HG02759 (cell line): Measurements from ENCODE around the gene PNPLA3.

ENCODE experiments used
- ATAC-seq: cut with Tn5 transposase; IDR thresholded peaks from one replicate; pipeline ENCODE4 v1.9.1; 2021; ENCODE audit warnings: mild to moderate bottlenecking, moderate library complexity; ENCODE audit not compliant: unreplicated experiment

The PNPLA3 gene

GRCh38 chr22:43921370-43921769, 2.2 kb upstream of the PNPLA3 start:
- no peak for ATAC-seq

DNA sequence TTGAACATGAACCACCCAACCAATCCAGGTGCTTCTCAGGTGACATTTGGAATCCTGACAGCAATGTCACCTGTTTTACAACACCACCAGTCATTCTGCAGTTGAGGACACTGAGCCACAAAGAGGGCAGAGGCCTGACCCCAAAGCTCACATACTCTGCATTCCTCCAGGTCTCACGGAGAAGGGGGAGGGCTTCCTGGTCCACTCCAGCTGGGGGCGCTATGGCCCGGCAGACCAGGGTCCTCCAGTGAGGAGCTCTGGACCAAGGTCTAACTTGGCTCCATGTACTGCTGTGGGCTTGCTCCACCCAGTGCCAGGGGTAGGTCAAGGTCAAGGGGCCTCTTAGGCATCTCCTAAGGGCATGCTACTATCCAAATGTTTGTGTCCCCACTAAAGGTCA, 1.5 kb upstream of the PNPLA3 start:
- no peak for ATAC-seq

DNA sequence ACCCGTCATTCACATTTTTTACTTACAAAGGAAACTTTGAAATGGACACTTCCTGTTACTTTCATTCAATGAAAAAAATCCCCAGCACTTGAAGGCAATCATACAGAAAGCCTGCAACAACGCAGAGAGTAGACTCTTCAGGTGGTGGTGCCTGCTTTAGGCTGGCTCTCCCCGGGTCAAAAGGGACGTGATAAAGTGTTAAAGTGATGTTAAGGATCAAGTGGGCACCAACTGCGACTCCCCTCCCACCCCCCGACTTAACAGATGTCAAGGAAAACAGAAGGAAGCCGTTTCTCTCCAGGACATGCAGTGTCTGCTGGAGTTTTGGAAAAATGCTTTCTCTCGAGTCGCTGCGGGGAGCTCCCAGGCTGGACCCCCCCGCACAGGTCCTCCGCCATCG, 414 bp upstream of the PNPLA3 start:
- ATAC-seq = no peak

- no peak for ATAC-seq
These were observed 1.3 kb downstream of the PNPLA3 start for GRCh38 chr22:43924877-43925276.

DNA sequence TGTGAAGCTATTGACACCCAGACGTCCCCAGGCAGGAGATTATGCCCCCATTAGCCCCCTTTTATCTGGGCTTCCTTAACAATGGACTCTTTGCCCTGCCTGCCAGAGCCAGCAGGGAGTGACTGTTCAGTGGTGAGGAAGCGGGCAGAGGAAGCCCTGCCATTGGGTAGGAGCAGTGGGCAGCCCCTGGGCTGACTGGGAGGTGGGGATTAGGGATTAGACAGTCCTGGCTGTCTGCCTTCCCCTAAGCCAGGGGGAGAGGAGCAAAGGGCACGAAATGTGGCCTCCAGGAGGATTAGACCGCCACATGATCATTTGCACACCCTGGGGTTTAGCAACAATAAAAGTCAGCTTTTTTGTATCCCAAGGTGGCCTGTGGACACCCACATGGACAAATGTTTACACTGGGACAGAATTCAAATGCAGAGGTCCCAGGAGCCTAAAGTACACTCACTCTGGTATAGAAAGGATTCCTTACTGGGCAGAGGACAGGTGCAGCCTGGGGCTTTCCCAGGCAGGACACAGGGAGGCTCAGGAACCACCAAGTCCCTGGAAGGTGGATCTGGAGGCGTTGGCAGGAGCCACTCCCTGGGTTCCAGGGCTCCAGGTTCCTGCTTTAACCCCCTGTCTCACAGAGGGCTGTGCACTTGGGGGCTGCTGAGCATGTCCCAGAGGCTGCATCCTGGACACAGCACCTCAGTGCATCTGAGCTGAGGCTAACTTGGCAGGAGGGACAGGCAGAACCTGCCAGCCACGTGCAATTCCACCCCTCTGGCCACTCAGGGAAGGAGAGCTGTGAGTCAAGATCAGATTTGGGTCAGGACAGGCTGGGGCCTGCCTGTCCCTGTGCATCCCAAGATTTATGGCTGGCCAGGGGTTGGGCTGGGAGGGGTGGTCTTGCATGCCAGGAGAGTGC, 2.1 kb downstream of the PNPLA3 start:
- no peak for ATAC-seq

- no peak for ATAC-seq
These were observed 2.7 kb downstream of the PNPLA3 start for GRCh38 chr22:43926349-43926710.

- no peak for ATAC-seq
These were observed 4.9 kb downstream of the PNPLA3 start for GRCh38 chr22:43928468-43928867.

DNA sequence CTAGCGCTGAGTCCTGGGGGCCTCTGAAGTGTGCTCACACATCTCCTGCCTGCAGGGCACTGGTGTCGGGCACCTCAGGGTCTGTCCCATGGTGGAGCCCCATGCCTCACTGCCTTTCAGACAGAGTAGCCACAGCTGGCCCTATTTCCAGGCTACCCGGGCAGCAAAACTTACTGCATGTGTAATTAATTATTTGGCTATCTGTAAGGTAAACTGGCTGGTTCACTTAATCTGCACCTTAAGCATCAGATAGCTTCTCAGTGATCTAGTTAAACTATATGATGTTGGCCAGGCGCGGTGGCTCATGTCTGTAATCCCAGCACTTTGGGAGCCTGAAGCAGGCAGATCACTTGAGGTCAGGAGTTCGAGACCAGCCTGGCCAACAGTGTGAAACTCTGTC, 5.3 kb downstream of the PNPLA3 start:
- no peak for ATAC-seq

DNA sequence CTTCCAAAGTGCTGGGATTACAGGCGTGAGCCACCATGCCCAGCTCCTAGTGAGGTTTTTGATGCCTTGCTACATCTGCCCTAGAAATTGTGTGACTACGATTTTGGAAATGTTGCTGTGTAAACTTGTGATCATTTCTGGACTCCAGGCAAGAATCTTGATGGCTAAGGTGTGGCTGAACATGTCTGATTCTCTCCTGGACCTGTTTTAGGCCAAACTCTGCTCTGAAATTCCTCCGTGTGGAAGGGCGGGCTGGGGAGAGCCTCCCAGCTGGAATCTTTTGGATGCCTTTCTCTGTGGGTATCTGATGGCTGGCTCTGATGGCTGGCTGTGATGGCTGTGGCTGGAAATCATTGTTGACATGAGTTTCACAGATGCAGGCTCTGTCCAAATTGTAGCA, 8.2 kb downstream of the PNPLA3 start:
- no peak for ATAC-seq

DNA sequence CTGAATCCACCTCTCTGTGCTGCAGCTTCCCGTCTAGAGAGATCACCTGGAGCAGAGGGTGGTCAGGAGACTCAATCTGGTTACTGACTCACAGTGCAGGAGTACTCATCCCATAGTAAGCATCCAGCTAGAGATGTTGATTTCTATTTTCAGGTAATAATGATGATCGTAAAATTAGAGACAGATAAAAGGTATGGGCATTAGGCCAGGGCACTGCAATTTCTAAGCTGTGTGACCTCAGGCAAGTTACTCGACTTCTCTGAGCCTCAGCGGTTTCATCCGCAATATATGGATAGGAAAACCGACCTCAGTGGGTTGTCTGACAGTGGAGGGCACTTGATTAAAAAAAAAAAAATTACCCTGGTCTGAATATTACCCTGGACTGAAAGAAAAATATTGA, 17.8 kb downstream of the PNPLA3 start:
- no peak for ATAC-seq

- no peak for ATAC-seq
These were observed 21.2 kb downstream of the PNPLA3 start for GRCh38 chr22:43944670-43945430.

- no peak for ATAC-seq
These were observed 22.2 kb downstream of the PNPLA3 start for GRCh38 chr22:43945632-43946383.

DNA sequence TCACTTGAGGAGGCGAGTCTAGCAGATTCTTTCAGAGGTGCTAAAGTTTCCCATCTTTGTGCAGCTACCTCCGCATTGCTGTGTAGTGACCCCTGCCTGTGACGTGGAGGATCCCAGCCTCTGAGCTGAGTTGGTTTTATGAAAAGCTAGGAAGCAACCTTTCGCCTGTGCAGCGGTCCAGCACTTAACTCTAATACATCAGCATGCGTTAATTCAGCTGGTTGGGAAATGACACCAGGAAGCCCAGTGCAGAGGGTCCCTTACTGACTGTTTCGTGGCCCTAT, 22.7 kb downstream of the PNPLA3 start:
- ATAC-seq = no peak

GRCh38 chr22:43948836-43949406, 25.3 kb downstream of the PNPLA3 start:
- no peak for ATAC-seq

GRCh38 chr22:43951391-43951790, 27.8 kb downstream of the PNPLA3 start:
- ATAC-seq = no peak

GRCh38 chr22:43951966-43952365, 28.4 kb downstream of the PNPLA3 start:
- no peak for ATAC-seq

DNA sequence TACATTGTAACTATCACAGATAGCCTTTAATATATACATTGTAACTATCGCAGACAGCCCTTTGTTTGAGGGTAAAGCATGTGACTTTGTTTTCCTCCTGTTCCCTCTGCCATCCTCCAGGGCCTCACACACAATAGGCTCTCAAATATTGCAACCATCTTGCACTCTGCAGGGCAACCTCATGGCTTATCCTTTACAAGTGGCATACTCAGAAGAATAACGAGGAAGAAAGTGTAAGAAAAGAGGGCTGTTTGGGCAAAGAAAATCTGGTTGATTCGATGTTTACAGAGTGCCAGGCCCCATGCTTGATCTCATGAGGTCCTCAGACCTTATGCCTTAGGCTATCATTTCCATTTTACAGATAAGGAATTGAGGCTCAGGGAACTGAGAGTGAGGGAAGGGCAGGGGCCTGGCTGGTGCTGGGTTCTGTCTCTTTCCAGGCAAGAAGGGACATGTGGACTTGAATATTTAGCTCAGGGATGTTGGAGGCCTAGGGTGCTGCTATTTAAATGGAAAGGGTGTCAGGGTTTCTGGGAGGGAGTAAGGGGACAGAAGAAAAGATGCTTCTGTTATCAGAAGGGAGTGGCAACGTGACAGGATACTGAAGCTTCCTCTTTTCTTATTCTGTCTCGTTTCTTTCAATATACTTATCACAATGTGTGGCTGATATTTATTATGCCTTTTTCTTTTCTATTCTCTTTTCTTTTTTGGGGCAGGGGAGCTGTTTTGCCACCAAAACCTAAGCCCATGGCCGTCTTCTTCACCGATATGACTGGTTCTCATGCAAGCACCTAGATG, 30.6 kb downstream of the PNPLA3 start:
- ATAC-seq = no peak

DNA sequence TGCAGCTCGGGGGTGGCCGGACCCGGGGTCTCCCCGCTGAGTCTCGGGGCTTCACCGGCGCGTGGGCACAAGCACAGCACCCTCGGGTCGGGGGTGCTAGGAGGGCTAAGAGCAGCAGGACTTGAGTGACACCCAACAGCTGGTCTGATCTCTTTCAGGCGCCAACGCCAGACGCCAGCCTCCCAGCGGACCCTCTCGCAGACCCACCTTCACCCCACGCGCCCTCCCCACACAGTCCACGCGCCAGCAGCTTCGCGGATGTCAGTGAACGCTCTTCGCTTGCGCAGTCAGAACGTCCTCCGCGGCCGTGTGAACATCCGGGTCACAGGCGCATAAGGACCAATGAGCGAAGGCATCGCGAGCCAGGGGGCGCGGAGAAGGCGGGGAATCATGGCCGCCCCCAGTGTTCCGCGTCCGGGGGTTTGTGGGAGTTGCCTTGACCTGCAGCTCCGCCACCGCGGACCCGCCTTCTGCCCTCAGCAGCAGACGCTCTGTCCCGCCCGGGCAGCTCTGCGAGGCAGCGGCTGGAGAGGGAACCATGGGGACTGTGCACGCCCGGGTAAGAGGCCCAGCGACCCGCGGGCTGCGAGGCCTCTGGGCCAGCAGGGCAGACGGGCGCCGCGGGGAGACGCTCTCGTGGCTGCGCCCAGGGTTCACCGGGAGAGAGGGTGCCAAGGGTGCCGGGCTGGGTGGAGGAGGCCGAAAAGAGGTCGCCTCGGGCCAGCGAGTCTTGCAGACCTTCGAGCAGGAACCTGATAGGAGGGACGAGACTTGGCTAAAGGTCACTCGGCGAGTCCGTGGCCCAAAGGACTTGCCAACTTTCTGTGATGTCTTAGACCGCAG, 31.7 kb downstream of the PNPLA3 start, which contains the start of gene SAMM50:
Gene SAMM50, plus strand, starts transcription at position 403 of the 843 bp plus-strand sequence. Its CDS starts 136 bp downstream, at position 539.
- ATAC-seq = peak; percentile 94
